ENCODE results near the gene PNPLA5.
"Not testable (repeated sequence)": the region's sequence is repeated elsewhere in the genome, so short reads cannot be mapped to it uniquely, and the experiment has no call there.

Gene PNPLA5

GRCh38 chr22:43910178-43910695, 18.4 kb upstream of the PNPLA5 start:
- ATAC-seq = no peak
- TF ChIP-seq ARNTL (CRISPR knock-in tag; IDR thresholded peaks at IDR 0.05; ENCODE audit: borderline replicate concordance, low read depth) = no peak
- no peak for TF ChIP-seq PATZ1 (CRISPR knock-in tag; IDR thresholded peaks at IDR 0.05; ENCODE audit: borderline replicate concordance)
- TF ChIP-seq RARB (CRISPR knock-in tag; IDR thresholded peaks at IDR 0.05) = no peak
- no peak for TF ChIP-seq SNAI2 (CRISPR knock-in tag; IDR thresholded peaks at IDR 0.05)
- no peak for TF ChIP-seq ZNF565 (CRISPR knock-in tag; conservative IDR thresholded peaks at IDR 0.05; ENCODE audit: low read depth)
- TF ChIP-seq CSDC2 (CRISPR knock-in tag; IDR thresholded peaks at IDR 0.05) = no peak
- TF ChIP-seq PPARA (CRISPR knock-in tag; IDR thresholded peaks at IDR 0.05; ENCODE audit: borderline replicate concordance) = no peak
- TF ChIP-seq ZFP3 (CRISPR knock-in tag; IDR thresholded peaks at IDR 0.05) = no peak
- TF ChIP-seq ZFP30 (CRISPR knock-in tag; IDR thresholded peaks at IDR 0.05) = no peak
- TF ChIP-seq ISL1 (CRISPR knock-in tag; IDR thresholded peaks at IDR 0.05) = no peak
- no peak for TF ChIP-seq ZNF70 (CRISPR knock-in tag; IDR thresholded peaks at IDR 0.05)
- no peak for TF ChIP-seq BACH2 (CRISPR knock-in tag; IDR thresholded peaks at IDR 0.05; ENCODE audit: borderline replicate concordance)
- TF ChIP-seq CREB5 (CRISPR knock-in tag; IDR thresholded peaks at IDR 0.05; ENCODE audit: low read depth) = no peak
- no peak for TF ChIP-seq TSHZ2 (CRISPR knock-in tag; IDR thresholded peaks at IDR 0.05)
- TF ChIP-seq TOX (CRISPR knock-in tag; IDR thresholded peaks at IDR 0.05; ENCODE audit: borderline replicate concordance) = no peak
- TF ChIP-seq POU6F1 (CRISPR knock-in tag; IDR thresholded peaks at IDR 0.05; ENCODE audit: borderline replicate concordance, low read depth) = no peak
- TF ChIP-seq GLIS3 (CRISPR knock-in tag; IDR thresholded peaks at IDR 0.05) = no peak
- no peak for TF ChIP-seq TCF4 (CRISPR knock-in tag; IDR thresholded peaks at IDR 0.05; ENCODE audit: borderline replicate concordance)

- TF ChIP-seq PATZ1 (CRISPR knock-in tag; IDR thresholded peaks at IDR 0.05; ENCODE audit: borderline replicate concordance) (no peak), ARNTL (CRISPR knock-in tag; IDR thresholded peaks at IDR 0.05; ENCODE audit: borderline replicate concordance, low read depth) (no peak), CREB5 (CRISPR knock-in tag; IDR thresholded peaks at IDR 0.05; ENCODE audit: low read depth) (no peak), OSR1 (CRISPR knock-in tag; IDR thresholded peaks at IDR 0.05) (no peak)
- no peak for ATAC-seq
These were observed 17.9 kb upstream of the PNPLA5 start for GRCh38 chr22:43909708-43910107.

GRCh38 chr22:43905681-43906080, 13.9 kb upstream of the PNPLA5 start:
- ATAC-seq = no peak
- TF ChIP-seq TSHZ2 (CRISPR knock-in tag; IDR thresholded peaks at IDR 0.05) (no peak), OSR1 (CRISPR knock-in tag; IDR thresholded peaks at IDR 0.05) (no peak), TOX (CRISPR knock-in tag; IDR thresholded peaks at IDR 0.05; ENCODE audit: borderline replicate concordance) (no peak), ZFP30 (CRISPR knock-in tag; IDR thresholded peaks at IDR 0.05) (no peak)

- ATAC-seq = 0 out of 3 replicates have a peak, but pooled peaks have one; percentile 21
These were observed 12.6 kb upstream of the PNPLA5 start for GRCh38 chr22:43904412-43904811.

- ATAC-seq = not testable (repeated sequence)
These were observed 11.2 kb upstream of the PNPLA5 start for GRCh38 chr22:43903033-43903432.

All from SK-N-SH treated with all-trans-retinoic acid at 6 μM for 48 hours (cell line).